A673 (cell line): ENCODE measurements around the gene ARMH3. TPM values are rescaled to one million over a fixed set of nuclear protein-coding genes. Genes with fewer than 3 reads are reported as not detected.
"Not testable (repeated sequence)": the region's sequence is repeated elsewhere in the genome, so short reads cannot be mapped to it uniquely, and the experiment has no call there.

Source experiments
- BruUV-seq: library from RNA; stranded (reverse); fragments of 400-500 nt; replicated peaks from 2 replicates; lab custom pipeline; 2021; lab: Mats Ljungman, UMichigan
- CTCF ChIA-PET: fragments of 300-600 bp; sonication (Branson Sonifier 250); formaldehyde crosslinking; loops from one replicate; lab custom pipeline; 2022; ENCODE audit warnings: antibody characterized with exemption; lab: Charles Lee
- POLR2A ChIA-PET: fragments of 300-600 bp; sonication (Branson Sonifier 250); formaldehyde crosslinking; loops from one replicate; lab custom pipeline; 2022; ENCODE audit warnings: antibody characterized with exemption; ENCODE audit not compliant: low non-redundant PET; lab: Charles Lee
- DNase-seq: peaks from one replicate; pipeline ENCODE4 v3.0.0-alpha.2; 2015; ENCODE audit warnings: low spot score
- H3K27ac ChIP-seq: fragments of 200-600 bp; sonication (generic); 2 replicates; pipeline ENCODE4 v1.5.1; 2016; ENCODE audit warnings: mixed run types, low read depth, mild to moderate bottlenecking, mixed read lengths, antibody characterized with exemption, low read length; ENCODE audit not compliant: poor library complexity, severe bottlenecking
- H3K27me3 ChIP-seq: fragments of 200-600 bp; sonication (generic); replicated peaks from 2 replicates; pipeline ENCODE4 v1.6.1; 2017; ENCODE audit warnings: mixed run types, low read depth, mild to moderate bottlenecking, mixed read lengths, antibody characterized with exemption, low read length; ENCODE audit not compliant: insufficient read depth, poor library complexity
- H3K36me3 ChIP-seq: fragments of 200-600 bp; sonication (generic); 2 replicates; pipeline ENCODE4 v1.6.1; 2016; ENCODE audit warnings: mixed run types, mild to moderate bottlenecking, mixed read lengths, antibody characterized with exemption, low read length; ENCODE audit not compliant: insufficient read depth, poor library complexity, severe bottlenecking
- H3K4me1 ChIP-seq: fragments of 200-600 bp; sonication (generic); 2 replicates; pipeline ENCODE4 v1.6.1; 2017; ENCODE audit warnings: mixed run types, mild to moderate bottlenecking, mixed read lengths, antibody characterized with exemption, low read length; ENCODE audit not compliant: insufficient read depth, poor library complexity, severe bottlenecking
- H3K4me3 ChIP-seq: fragments of 200-600 bp; sonication (generic); 2 replicates; pipeline ENCODE4 v1.5.1; 2016; ENCODE audit warnings: low read depth, mixed run types, mild to moderate bottlenecking, mixed read lengths, low read length; ENCODE audit not compliant: poor library complexity, severe bottlenecking
- H3K9me3 ChIP-seq: fragments of 200-600 bp; sonication (generic); 2 replicates; pipeline ENCODE4 v1.6.1; 2016; ENCODE audit warnings: mixed run types, low read depth, mild to moderate bottlenecking, mixed read lengths, antibody characterized with exemption, low read length; ENCODE audit not compliant: poor library complexity, severe bottlenecking
- EZH2 ChIP-seq: fragments of 200-600 bp; sonication (generic); IDR thresholded peaks from 2 replicates; pipeline ENCODE4 v1.6.1; 2017; ENCODE audit warnings: borderline replicate concordance, low read depth, mild to moderate bottlenecking, mixed read lengths, antibody characterized with exemption, low read length; ENCODE audit not compliant: poor library complexity, severe bottlenecking
- intact Hi-C: fragments of 100-400 bp; cut with micrococcal nuclease; formaldehyde crosslinking; loops from one replicate; pipeline ENCODE4 v1.10.0; 2022; ENCODE audit not compliant: unreplicated experiment
- total RNA-seq: library from RNA; stranded (reverse); gene quantifications from 2 replicates; pipeline ENCODE4 v1.2.3, GENCODE V29; 2021
- TF ChIP-seq, protein P1 (sequence below): fragments of 300-800, 200-600 bp; sonication (generic); conservative IDR thresholded peaks from 2 replicates; pipeline ENCODE4 v1.5.1; 2017; ENCODE audit warnings: low read depth, mild to moderate bottlenecking, antibody characterized with exemption, low read length, moderate library complexity, mixed read lengths

ARMH3 gene
- total RNA-seq, 1 experiment from 2014 or later: 17.8 TPM

GRCh38 chr10:102010961-102011360 is 45.0 kb downstream of the ARMH3 start:
- Histone ChIP-seq H3K36me3 (no peaks in the 10 kb centered on the region), H3K9me3 (no peaks in the 10 kb centered on the region), H3K27me3 (no peaks in the 10 kb centered on the region), H3K27ac (no peak overlapping the region), H3K4me1 (no peaks in the 10 kb centered on the region), H3K4me3 (no peak overlapping the region)
- BruUV-seq: no TSS peak
- no peak for DNase-seq
- POLR2A ChIA-PET: no interaction called here
- CTCF ChIA-PET: interaction anchor here (1.0 to 4.1 kb wide), 3 partner anchors 123 to 171 kb away, joined by 6 to 71 read pairs (median 12); no protein-coding TSS in a partner anchor
- intact Hi-C loops: loop anchor here (1.0 to 10.0 kb wide), 3 partner anchors 56 to 796 kb away; no protein-coding TSS in a partner anchor
- TF ChIP-seq, protein P1, sequence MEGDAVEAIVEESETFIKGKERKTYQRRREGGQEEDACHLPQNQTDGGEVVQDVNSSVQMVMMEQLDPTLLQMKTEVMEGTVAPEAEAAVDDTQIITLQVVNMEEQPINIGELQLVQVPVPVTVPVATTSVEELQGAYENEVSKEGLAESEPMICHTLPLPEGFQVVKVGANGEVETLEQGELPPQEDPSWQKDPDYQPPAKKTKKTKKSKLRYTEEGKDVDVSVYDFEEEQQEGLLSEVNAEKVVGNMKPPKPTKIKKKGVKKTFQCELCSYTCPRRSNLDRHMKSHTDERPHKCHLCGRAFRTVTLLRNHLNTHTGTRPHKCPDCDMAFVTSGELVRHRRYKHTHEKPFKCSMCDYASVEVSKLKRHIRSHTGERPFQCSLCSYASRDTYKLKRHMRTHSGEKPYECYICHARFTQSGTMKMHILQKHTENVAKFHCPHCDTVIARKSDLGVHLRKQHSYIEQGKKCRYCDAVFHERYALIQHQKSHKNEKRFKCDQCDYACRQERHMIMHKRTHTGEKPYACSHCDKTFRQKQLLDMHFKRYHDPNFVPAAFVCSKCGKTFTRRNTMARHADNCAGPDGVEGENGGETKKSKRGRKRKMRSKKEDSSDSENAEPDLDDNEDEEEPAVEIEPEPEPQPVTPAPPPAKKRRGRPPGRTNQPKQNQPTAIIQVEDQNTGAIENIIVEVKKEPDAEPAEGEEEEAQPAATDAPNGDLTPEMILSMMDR: no peak
- TF ChIP-seq EZH2: no peak

GRCh38 chr10:102009801-102010425 is 46.1 kb downstream of the ARMH3 start:
- Histone ChIP-seq H3K36me3 (no peaks in the 10 kb centered on the region), H3K4me1 (no peaks in the 10 kb centered on the region), H3K9me3 (no peaks in the 10 kb centered on the region), H3K27ac (no peak overlapping the region), H3K27me3 (no peaks in the 10 kb centered on the region), H3K4me3 (no peak overlapping the region)
- no TSS peak for BruUV-seq
- no peak for TF ChIP-seq EZH2
- TF ChIP-seq, protein P1: peak; percentile 89
- DNase-seq: peak; percentile 88
- ChIA-PET CTCF (interaction anchor here (0.6 to 4.1 kb wide), 12 partner anchors 13 to 173 kb away, joined by 3 to 71 read pairs (median 4); partner anchors contain the start of gene KCNIP2), POLR2A (no interaction called here)
- intact Hi-C loops: loop anchor here (1.0 to 10.0 kb wide), 4 partner anchors 55 to 795 kb away; no protein-coding TSS in a partner anchor

GRCh38 chr10:102007796-102008195 is 48.2 kb downstream of the ARMH3 start:
- BruUV-seq: no TSS peak
- peaks cover 10% of the 10 kb centered on the region for H3K4me1 ChIP-seq
- H3K27me3 ChIP-seq: no peaks in the 10 kb centered on the region
- no peaks in the 10 kb centered on the region for H3K9me3 ChIP-seq
- intact Hi-C loops: loop anchor here (2.0 kb wide), 1 partner anchor 119 kb away; no protein-coding TSS in a partner anchor
- ChIA-PET CTCF (interaction anchor here (0.8 to 4.1 kb wide), 2 partner anchors 167 to 704 kb away, joined by 4 to 71 read pairs; no protein-coding TSS in a partner anchor), POLR2A (no interaction called here)
- no peak overlapping the region for H3K4me3 ChIP-seq
- no peak for DNase-seq
- TF ChIP-seq, protein P1: no peak
- H3K36me3 ChIP-seq: no peaks in the 10 kb centered on the region
- no peak overlapping the region for H3K27ac ChIP-seq

DNA sequence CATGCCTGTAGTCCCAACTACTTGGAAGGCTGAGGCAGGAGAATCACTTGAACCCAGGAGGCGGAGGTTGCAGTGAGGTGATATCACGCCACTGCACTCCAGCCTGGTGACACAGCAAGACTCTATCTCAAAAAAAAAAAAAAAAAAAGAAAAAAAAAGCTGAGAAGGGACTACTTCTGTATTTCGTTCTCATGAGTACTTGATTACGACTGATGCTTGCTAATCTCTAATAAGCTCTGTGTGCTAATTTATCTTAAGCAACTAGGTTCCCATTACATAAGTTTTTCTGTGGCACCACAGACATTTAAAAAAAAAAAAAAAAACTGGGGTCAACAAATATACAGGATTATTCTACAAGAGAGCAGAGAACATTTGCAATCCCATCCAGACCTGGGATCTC is 48.9 kb downstream of the ARMH3 start:
- H3K27me3 ChIP-seq, H3K4me3 ChIP-seq, DNase-seq, intact Hi-C loops, H3K27ac ChIP-seq, H3K36me3 ChIP-seq, H3K9me3 ChIP-seq, BruUV-seq: not testable (repeated sequence)
- H3K4me1 ChIP-seq: peaks cover 11% of the 10 kb centered on the region
- CTCF ChIA-PET: interaction anchor here (0.7 to 4.1 kb wide), 2 partner anchors 12 to 167 kb away, joined by 5 to 71 read pairs; no protein-coding TSS in a partner anchor
- POLR2A ChIA-PET: interaction anchor here (0.7 kb wide), 1 partner anchor 76 kb away, joined by 6 read pairs; no protein-coding TSS in a partner anchor
